Duodenal mucosa (tissue), 2 donors: ENCODE measurements around the gene EGFLAM.

ENCODE experiments used
- H3K27ac ChIP-seq: one replicate; pipeline ENCODE4 v1.7.0; 2013; ENCODE audit warnings: low read depth, low read length
- H3K27me3 ChIP-seq, 2 donors: one replicate each; pipeline ENCODE4 v1.7.0; 2013; ENCODE audit warnings: low read length in 2 of 2, control low read depth in 1 of 2; ENCODE audit not compliant: insufficient read depth in 2 of 2, control insufficient read depth in 1 of 2
- H3K36me3 ChIP-seq, 2 donors: one replicate each; pipeline ENCODE4 v1.7.0; 2013; ENCODE audit warnings: low read length in 2 of 2, control low read depth in 1 of 2; ENCODE audit not compliant: insufficient read depth in 2 of 2, control insufficient read depth in 1 of 2
- H3K4me1 ChIP-seq, 2 donors: one replicate each; pipeline ENCODE4 v1.7.0; 2013; ENCODE audit warnings: low read length in 2 of 2, control low read depth in 1 of 2; ENCODE audit not compliant: insufficient read depth in 2 of 2, control insufficient read depth in 1 of 2
- H3K4me3 ChIP-seq, 2 donors: one replicate each; pipeline ENCODE4 v1.7.0; 2013; ENCODE audit warnings: low read length in 2 of 2, low read depth in 1 of 2
- H3K9ac ChIP-seq, 2 donors: one replicate each; pipeline ENCODE4 v1.7.0; 2013; ENCODE audit warnings: low read length in 2 of 2, low read depth in 1 of 2
- H3K9me3 ChIP-seq, 2 donors: one replicate each; pipeline ENCODE4 v1.7.0; 2013; ENCODE audit warnings: low read length in 2 of 2, control low read depth in 1 of 2; ENCODE audit not compliant: control insufficient read depth in 1 of 2

The EGFLAM gene

DNA sequence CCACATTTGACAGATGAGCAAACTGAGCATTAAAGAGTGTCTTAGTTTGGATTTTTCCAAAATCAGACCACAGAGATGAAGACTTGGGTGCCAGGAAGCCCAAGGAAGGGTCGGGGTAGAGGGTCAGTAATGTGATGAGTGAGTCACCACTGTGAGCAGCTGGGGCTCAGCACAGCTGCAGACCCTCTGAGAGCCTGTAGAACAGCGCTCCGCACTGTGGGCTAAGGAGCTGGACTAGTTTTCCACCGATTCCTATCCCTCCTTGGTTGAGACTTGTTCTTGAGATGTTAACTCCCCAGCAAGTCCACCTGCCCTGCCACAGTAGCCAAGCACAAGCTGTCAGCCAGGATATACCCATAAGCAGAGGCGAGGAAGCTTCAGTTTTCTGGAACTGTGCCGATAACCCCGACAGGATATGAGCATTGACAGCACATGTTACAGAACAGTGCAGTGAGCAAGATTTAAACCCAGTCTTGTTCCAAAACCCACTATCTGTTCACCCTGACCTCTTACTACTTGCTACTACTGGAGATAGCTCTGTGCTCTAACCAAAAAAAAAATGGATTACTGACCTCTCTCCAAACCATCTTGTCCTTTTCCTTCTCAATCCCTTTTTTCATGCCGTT lies 31.8 kb downstream of the EGFLAM start:
- H3K9ac ChIP-seq: no peak overlapping the region
- no peaks in the 10 kb centered on the region for H3K9me3 ChIP-seq
- H3K27me3 ChIP-seq: no peaks in the 10 kb centered on the region

GRCh38 chr5:38291355-38291754 lies 33.0 kb downstream of the EGFLAM start:
- Histone ChIP-seq H3K36me3 (no peaks in the 10 kb centered on the region), H3K9me3 (no peaks in the 10 kb centered on the region), H3K4me1 (no peaks in the 10 kb centered on the region), H3K27ac (no peak overlapping the region), H3K9ac (no peak overlapping the region), H3K27me3 (no peaks in the 10 kb centered on the region), H3K4me3 (no peak overlapping the region)

More for the DNA sequence above, 31.8 kb downstream of the EGFLAM start:
- H3K4me3 ChIP-seq: no peak overlapping the region
- no peaks in the 10 kb centered on the region for H3K4me1 ChIP-seq
- no peak overlapping the region for H3K27ac ChIP-seq
- H3K36me3 ChIP-seq: no peaks in the 10 kb centered on the region

DNA sequence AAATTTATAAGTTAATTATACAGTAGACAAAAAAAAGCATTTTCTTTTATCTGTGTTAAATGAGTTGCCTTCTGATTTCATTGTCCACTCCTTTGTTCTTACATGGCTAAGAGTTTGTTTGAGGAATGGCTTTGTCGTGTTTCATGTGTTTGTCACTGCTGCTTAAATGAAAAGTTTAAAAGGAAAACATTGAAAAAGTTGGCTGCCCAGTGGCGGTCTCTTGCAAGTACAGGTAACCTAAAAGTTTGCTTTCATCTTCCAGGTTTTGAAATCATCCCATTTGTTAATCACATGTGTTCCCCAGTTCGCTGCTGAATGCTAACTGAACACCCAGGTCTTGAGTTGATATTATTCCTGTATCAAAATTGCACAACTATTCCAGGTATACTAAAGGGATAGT lies 33.9 kb downstream of the EGFLAM start:
- no peaks in the 10 kb centered on the region for H3K36me3 ChIP-seq
- H3K9me3 ChIP-seq: no peaks in the 10 kb centered on the region
- H3K4me3 ChIP-seq: no peak overlapping the region
- H3K27ac ChIP-seq: no peak overlapping the region
- H3K27me3 ChIP-seq: no peaks in the 10 kb centered on the region
- no peaks in the 10 kb centered on the region for H3K4me1 ChIP-seq
- H3K9ac ChIP-seq: no peak overlapping the region

DNA sequence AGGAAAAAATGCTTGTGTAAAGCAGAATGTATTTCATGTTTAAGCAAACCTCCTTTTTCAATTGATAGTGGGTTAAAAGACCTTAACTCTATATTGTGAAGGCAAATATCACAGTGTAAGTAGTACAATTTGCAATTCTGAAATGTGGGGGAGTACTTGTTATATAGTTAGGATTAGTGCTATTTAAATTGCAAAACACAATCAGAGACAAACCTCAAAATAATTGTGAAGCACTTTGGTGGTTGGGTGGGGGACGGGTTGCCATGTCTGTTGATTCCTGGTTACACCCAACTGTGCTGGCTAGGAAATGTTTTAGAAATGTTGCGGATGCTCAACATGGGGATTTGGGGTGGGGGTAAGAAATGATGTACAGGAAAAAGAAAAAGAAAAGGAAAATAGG lies 37.4 kb downstream of the EGFLAM start:
- no peaks in the 10 kb centered on the region for H3K4me1 ChIP-seq
- no peak overlapping the region for H3K4me3 ChIP-seq
- H3K36me3 ChIP-seq: no peaks in the 10 kb centered on the region
- no peaks in the 10 kb centered on the region for H3K27me3 ChIP-seq
- H3K9me3 ChIP-seq: no peaks in the 10 kb centered on the region
- no peak overlapping the region for H3K9ac ChIP-seq
- no peak overlapping the region for H3K27ac ChIP-seq

- H3K36me3 ChIP-seq: no peaks in the 10 kb centered on the region
Measured at GRCh38 chr5:38297830-38298608, 39.7 kb downstream of the EGFLAM start.

GRCh38 chr5:38299585-38299984 lies 41.2 kb downstream of the EGFLAM start:
- Histone ChIP-seq H3K9ac (no peak overlapping the region), H3K4me3 (no peak overlapping the region), H3K27me3 (no peaks in the 10 kb centered on the region), H3K27ac (no peak overlapping the region), H3K36me3 (no peaks in the 10 kb centered on the region), H3K9me3 (no peaks in the 10 kb centered on the region), H3K4me1 (no peaks in the 10 kb centered on the region)

More at GRCh38 chr5:38297830-38298608, 39.7 kb downstream of the EGFLAM start:
- no peaks in the 10 kb centered on the region for H3K9me3 ChIP-seq
- H3K4me3 ChIP-seq: no peak overlapping the region
- no peaks in the 10 kb centered on the region for H3K4me1 ChIP-seq
- H3K9ac ChIP-seq: no peak overlapping the region
- no peaks in the 10 kb centered on the region for H3K27me3 ChIP-seq
- no peak overlapping the region for H3K27ac ChIP-seq

DNA sequence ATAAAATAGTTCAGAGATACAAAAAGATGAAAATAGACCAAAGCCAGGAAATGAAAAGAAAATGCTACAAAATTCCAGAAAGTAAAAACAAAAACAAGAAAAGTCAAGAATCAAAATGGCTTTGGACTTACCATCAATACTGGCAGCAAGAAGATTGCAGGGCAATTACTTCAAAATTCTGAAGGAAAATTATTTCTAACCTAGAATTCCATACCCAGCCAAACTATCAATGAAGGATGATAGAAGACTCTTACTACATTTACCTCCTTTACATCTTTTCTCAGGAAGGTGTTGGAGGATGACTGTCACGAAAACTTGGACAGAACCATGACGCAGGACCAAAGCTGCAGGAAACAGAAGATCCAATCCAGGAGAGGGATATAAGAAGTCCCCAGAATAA lies 46.8 kb downstream of the EGFLAM start:
- H3K9me3 ChIP-seq: no peaks in the 10 kb centered on the region
- H3K4me1 ChIP-seq: no peaks in the 10 kb centered on the region
- no peaks in the 10 kb centered on the region for H3K27me3 ChIP-seq
- no peaks in the 10 kb centered on the region for H3K36me3 ChIP-seq
- no peak overlapping the region for H3K27ac ChIP-seq
- H3K9ac ChIP-seq: no peak overlapping the region
- no peak overlapping the region for H3K4me3 ChIP-seq

DNA sequence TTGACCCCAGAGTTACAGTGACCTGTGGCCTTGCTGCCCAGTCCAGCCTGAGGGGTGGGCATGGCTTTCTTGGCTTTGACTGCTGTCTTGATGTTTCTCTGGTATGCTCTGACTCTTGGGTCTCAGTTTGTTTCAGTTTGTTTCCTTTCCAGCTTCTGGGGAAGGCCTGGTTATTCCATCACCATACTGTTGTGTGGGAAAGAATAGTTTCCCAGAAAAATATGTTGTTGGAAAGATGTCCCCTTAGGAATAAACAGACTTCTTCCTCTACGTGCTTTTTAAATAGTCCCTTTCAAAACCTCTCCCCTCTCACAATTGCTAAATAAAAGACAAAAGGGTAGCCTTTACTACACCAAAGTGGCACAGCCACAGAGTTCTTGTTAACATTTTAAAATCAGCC lies 49.5 kb downstream of the EGFLAM start:
- Histone ChIP-seq H3K4me3 (no peak overlapping the region), H3K4me1 (no peaks in the 10 kb centered on the region), H3K27me3 (no peaks in the 10 kb centered on the region), H3K36me3 (no peaks in the 10 kb centered on the region), H3K9ac (no peak overlapping the region), H3K9me3 (no peaks in the 10 kb centered on the region), H3K27ac (no peak overlapping the region)

DNA sequence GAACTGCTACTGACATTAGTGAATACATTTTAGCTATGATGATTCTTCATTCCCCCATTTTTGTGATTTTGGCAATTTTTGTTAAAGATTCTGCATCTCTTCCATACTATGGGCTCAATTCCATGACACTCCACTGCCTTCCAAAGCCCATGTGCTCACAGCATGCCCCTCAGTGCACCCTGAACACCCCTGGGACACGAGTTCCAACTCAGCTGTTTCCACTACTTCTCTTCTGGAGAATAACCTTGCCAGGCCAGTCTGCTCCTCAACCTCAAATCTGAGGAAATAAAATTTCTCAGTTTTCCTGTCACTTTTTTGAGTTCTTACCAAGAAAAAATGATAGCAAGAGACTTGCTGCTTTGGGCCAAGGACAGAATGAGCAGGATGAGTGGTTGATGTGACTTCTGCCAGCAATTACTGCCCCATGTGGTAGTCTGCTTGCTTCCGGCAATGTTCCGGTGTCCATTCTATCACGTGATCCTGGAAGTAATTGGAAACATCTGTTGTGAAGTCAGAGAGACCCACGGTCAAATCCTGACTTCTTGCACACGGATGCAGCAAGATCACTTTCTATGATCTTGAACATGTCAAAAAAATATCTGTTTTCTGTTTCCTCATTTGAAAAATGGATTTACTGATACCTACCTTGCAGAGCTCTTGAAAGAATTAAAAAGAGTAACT lies 58.3 kb downstream of the EGFLAM start:
- Histone ChIP-seq H3K36me3 (no peaks in the 10 kb centered on the region), H3K4me1 (no peaks in the 10 kb centered on the region), H3K27ac (no peak overlapping the region), H3K9ac (no peak overlapping the region), H3K9me3 (no peaks in the 10 kb centered on the region), H3K4me3 (no peak overlapping the region), H3K27me3 (no peaks in the 10 kb centered on the region)

GRCh38 chr5:38317868-38318267 lies 59.5 kb downstream of the EGFLAM start:
- Histone ChIP-seq H3K4me3 (no peak overlapping the region), H3K36me3 (no peaks in the 10 kb centered on the region)

More at GRCh38 chr5:38317868-38318267, 59.5 kb downstream of the EGFLAM start:
- no peaks in the 10 kb centered on the region for H3K27me3 ChIP-seq
- H3K4me1 ChIP-seq: no peaks in the 10 kb centered on the region
- H3K9me3 ChIP-seq: no peaks in the 10 kb centered on the region
- no peak overlapping the region for H3K27ac ChIP-seq
- no peak overlapping the region for H3K9ac ChIP-seq
